DND-41 (cell line): ENCODE data around the gene FSIP1.

Experiments used
- ATAC-seq: fragments of 200-7000 bp; cut with Tn5 transposase; 3 replicates; pipeline ENCODE4 v1.9.1; 2021; ENCODE audit warnings: low read depth; ENCODE audit not compliant: insufficient read depth
- DNase-seq: peaks from one replicate; pipeline ENCODE4 v3.0.0-alpha.2; 2020
- H2AFZ ChIP-seq: 2 replicates; pipeline ENCODE4 v1.6.0; 2012; ENCODE audit warnings: low read depth, low read length
- H3K27ac ChIP-seq: 2 replicates; pipeline ENCODE4 v1.5.1; 2012; ENCODE audit warnings: low read length, inconsistent platforms
- H3K27me3 ChIP-seq: fragments of 200-600 bp; sonication (generic); 2 replicates; pipeline ENCODE4 v1.6.0; 2012; ENCODE audit warnings: low read length, mild to moderate bottlenecking, inconsistent platforms; ENCODE audit not compliant: insufficient read depth, poor library complexity
- H3K36me3 ChIP-seq: 2 replicates; pipeline ENCODE4 v1.5.1; 2012; ENCODE audit warnings: low read length, inconsistent platforms; ENCODE audit not compliant: insufficient read depth
- H3K4me1 ChIP-seq: 2 replicates; pipeline ENCODE4 v1.5.1; 2012; ENCODE audit warnings: mild to moderate bottlenecking, low read length; ENCODE audit not compliant: insufficient read depth
- H3K4me2 ChIP-seq: 2 replicates; pipeline ENCODE4 v1.6.0; 2012; ENCODE audit warnings: mild to moderate bottlenecking, moderate library complexity, low read length, inconsistent platforms; ENCODE audit not compliant: insufficient read depth
- H3K4me3 ChIP-seq, 2 experiments: fragments of 200-600 bp in 1 of 2; shearing (Covaris generic) in 1 of 2; 2 replicates each; pipeline ENCODE4 v1.5.1; 2012 to 2016; ENCODE audit warnings: inconsistent platforms in 2 of 2, low read length in 2 of 2, mild to moderate bottlenecking in 2 of 2, low read depth in 1 of 2, moderate library complexity in 1 of 2
- H3K79me2 ChIP-seq: 2 replicates; pipeline ENCODE4 v1.6.0; 2012; ENCODE audit warnings: low read length, inconsistent platforms; ENCODE audit not compliant: insufficient read depth
- H3K9ac ChIP-seq: 2 replicates; pipeline ENCODE4 v1.6.0; 2012; ENCODE audit warnings: low read depth, mild to moderate bottlenecking, inconsistent platforms, low read length, moderate library complexity
- H3K9me3 ChIP-seq: 2 replicates; pipeline ENCODE4 v1.5.1; 2012; ENCODE audit warnings: low read length, moderate library complexity, mild to moderate bottlenecking, inconsistent platforms; ENCODE audit not compliant: insufficient read depth, severe bottlenecking
- H4K20me1 ChIP-seq: 2 replicates; pipeline ENCODE4 v1.6.0; 2012; ENCODE audit warnings: low read length; ENCODE audit not compliant: insufficient read depth
- CTCF ChIP-seq: IDR thresholded peaks from 2 replicates; pipeline ENCODE4 v1.5.1; 2012; ENCODE audit warnings: borderline replicate concordance, low read length, moderate library complexity, mild to moderate bottlenecking; ENCODE audit not compliant: poor library complexity, severe bottlenecking; ENCODE audit errors: extremely low read depth
- EZH2 ChIP-seq: IDR thresholded peaks from 3 replicates; pipeline ENCODE4 v1.6.1; 2012; ENCODE audit warnings: borderline replicate concordance, low read depth, mild to moderate bottlenecking, moderate library complexity, low read length, inconsistent platforms; ENCODE audit not compliant: severe bottlenecking

The FSIP1 gene

GRCh38 chr15:39628144-39628508 is 154.5 kb downstream of the FSIP1 start:
- Histone ChIP-seq H3K36me3 (no peaks in the 10 kb centered on the region), H4K20me1 (no peaks in the 10 kb centered on the region), H3K4me2 (no peak overlapping the region), H3K9ac (no peak overlapping the region), H3K4me1 (no peaks in the 10 kb centered on the region; the same call in 1 of the 2 replicates), H3K27me3 (no peaks in the 10 kb centered on the region), H3K79me2 (no peaks in the 10 kb centered on the region), H3K9me3 (no peaks in the 10 kb centered on the region), H2AFZ (no peak overlapping the region), H3K4me3 (no peak overlapping the region), H3K27ac (no peak overlapping the region)
- DNase-seq (no peak), ATAC-seq (no peak)
- no peak for TF ChIP-seq CTCF

- H4K20me1 ChIP-seq, result no peaks in the 10 kb centered on the region
- no peaks in the 10 kb centered on the region for H3K79me2 ChIP-seq
- no peak overlapping the region for H3K27ac ChIP-seq
- H3K36me3 ChIP-seq, result no peaks in the 10 kb centered on the region
- no peak overlapping the region for H3K4me2 ChIP-seq
- ATAC-seq (no peak), DNase-seq (no peak)
- H3K4me3 ChIP-seq, result no peak overlapping the region
- H3K27me3 ChIP-seq, result no peaks in the 10 kb centered on the region
- H3K9me3 ChIP-seq, result no peaks in the 10 kb centered on the region
- no peak for TF ChIP-seq CTCF
- TF ChIP-seq EZH2, result no peak
- H3K4me1 ChIP-seq, result no peaks in the 10 kb centered on the region; the same call in 1 of the 2 replicates
- no peak overlapping the region for H3K9ac ChIP-seq
- no peak overlapping the region for H2AFZ ChIP-seq
Measured at GRCh38 chr15:39627451-39628143, 155.0 kb downstream of the FSIP1 start.

GRCh38 chr15:39625856-39626255 is 156.8 kb downstream of the FSIP1 start:
- ATAC-seq, result no peak
- H3K36me3 ChIP-seq, result no peaks in the 10 kb centered on the region
- H3K4me2 ChIP-seq, result no peak overlapping the region
- H3K27me3 ChIP-seq, result peaks cover 3% of the 10 kb centered on the region
- TF ChIP-seq CTCF (no peak), EZH2 (no peak)
- no peaks in the 10 kb centered on the region for H4K20me1 ChIP-seq
- H3K9ac ChIP-seq, result no peak overlapping the region
- H3K79me2 ChIP-seq, result no peaks in the 10 kb centered on the region
- no peaks in the 10 kb centered on the region for H3K9me3 ChIP-seq
- no peaks in the 10 kb centered on the region; the same call in 1 of the 2 replicates for H3K4me1 ChIP-seq
- no peak for DNase-seq
- no peak overlapping the region for H2AFZ ChIP-seq
- H3K27ac ChIP-seq, result no peak overlapping the region
- no peak overlapping the region for H3K4me3 ChIP-seq
